T-helper 22 cell (primary cell): Measurements from ENCODE around the gene CNGA4.

ENCODE experiments used
- DNase-seq: peaks from one replicate; pipeline ENCODE4 v3.0.0-alpha.2; 2020; ENCODE audit warnings: low read depth

Gene CNGA4, protein sequence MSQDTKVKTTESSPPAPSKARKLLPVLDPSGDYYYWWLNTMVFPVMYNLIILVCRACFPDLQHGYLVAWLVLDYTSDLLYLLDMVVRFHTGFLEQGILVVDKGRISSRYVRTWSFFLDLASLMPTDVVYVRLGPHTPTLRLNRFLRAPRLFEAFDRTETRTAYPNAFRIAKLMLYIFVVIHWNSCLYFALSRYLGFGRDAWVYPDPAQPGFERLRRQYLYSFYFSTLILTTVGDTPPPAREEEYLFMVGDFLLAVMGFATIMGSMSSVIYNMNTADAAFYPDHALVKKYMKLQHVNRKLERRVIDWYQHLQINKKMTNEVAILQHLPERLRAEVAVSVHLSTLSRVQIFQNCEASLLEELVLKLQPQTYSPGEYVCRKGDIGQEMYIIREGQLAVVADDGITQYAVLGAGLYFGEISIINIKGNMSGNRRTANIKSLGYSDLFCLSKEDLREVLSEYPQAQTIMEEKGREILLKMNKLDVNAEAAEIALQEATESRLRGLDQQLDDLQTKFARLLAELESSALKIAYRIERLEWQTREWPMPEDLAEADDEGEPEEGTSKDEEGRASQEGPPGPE

DNA sequence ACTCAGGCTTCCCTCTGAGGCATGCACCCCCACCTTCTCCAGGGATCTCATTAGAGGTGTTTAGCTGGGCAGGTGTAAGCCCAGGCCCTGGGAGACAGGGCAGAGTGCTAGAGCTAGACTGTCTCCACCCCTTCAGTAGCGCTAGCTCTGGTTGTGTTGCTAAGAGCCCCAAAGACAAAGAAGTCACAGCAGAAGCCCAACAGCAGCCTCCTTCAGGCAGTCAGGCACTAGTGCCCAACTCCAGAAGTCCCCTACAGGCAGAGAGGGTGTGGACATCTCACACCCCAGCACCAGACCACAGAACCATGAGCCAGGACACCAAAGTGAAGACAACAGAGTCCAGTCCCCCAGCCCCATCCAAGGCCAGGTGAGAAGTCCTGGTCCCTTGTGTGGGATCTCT lies at the start of gene CNGA4:
TSS of gene CNGA4 (plus strand) at position 188 of the 400 bp plus-strand sequence. CDS start at position 306, 118 bp downstream.
- no peak for DNase-seq

DNA sequence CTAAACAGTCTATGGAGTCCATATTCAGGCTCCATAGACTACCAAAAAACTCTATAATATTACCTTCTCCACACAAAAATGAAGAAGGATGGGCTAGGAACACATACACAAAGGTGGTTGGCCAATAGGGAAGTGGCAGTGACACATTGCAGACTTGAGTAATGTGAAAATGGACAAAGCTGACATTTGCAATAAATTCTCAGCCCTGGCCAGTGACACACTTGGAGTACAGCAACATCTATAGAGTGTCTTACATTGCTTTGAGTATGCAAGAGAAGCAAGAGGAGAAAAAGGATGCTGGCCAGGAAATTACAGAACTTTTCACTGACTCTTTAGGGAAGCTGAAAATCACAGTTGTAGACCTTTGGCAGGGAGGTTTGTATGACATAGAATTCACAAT lies 47.1 kb upstream of the CNGA4 start:
- DNase-seq, result no peak

DNA sequence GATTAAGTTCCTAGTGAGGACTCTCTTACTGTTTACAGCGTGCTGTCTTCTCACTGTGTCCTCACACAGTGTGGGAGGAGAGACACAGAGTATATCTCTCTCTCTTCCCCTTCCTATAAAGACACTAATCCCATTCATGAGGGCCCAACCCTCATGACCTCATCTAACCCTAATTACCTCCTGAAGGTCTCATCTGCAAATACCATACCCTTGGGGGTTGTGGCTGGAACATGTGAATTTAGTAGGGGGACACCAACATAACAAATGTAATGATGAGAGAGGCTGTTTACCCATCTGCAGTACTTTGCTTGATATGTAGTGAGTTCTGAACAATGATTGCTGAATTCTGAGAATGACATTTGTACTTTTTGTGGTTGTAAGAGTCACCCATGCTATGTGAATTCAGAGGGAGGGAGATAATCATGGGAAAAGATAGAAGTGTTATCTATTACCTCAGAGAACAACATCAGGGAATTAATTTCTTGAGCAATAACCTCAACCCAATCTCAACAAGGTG lies 44.8 kb upstream of the CNGA4 start:
- DNase-seq, result no peak

DNA sequence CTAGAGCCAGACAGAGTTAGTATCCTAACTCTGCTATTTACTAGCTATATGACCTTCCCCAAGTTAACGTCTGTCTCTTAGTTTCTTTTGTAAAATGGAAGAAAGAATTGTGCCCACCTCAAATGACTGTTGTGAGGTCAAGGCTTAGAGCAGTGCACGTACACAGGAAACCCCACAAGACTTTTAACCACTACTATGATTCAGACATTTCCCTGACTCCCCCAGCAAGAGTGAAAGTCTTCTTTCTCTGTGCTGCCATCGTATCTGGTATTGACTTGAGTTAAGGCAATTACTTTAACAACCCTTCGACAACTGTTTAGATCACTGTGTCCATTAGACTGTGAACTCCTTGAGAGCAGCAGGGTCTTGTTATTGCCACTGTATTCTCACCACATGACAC lies 42.5 kb upstream of the CNGA4 start:
- DNase-seq, result no peak

DNA sequence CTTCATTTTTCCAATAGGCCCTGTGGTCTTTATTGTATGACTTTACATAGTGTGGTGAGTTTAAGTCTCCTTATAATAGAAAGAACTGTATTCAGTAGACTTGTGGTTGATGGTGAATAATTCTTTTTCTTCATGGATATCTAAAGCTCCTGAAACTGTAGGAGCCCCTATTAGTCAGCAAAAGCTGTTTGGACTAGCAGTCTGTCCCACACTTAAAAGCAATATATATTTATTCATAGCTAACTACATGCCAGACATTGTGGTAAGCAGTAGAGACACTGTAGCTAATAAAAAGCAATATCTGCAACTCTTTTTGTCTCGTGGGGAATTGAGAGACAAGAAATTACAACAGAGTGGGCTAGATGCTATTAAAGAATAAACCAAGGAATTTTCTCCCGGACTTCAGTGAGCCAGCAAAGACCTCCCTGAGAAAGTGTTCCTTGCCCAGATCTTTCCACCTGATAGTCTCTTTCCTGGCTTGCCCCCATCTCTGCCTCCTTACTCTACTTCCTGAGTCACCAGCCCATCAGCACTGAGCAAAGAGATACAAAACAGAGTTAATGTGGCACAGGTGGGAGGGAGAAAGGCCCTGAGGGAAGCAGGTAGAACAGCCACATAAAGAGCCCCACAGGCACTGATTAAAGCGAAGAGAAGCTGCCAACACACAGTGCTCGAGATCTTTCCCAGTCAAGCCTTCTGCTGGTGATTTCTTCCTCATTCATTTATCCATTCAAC lies 41.3 kb upstream of the CNGA4 start:
- no peak for DNase-seq

DNA sequence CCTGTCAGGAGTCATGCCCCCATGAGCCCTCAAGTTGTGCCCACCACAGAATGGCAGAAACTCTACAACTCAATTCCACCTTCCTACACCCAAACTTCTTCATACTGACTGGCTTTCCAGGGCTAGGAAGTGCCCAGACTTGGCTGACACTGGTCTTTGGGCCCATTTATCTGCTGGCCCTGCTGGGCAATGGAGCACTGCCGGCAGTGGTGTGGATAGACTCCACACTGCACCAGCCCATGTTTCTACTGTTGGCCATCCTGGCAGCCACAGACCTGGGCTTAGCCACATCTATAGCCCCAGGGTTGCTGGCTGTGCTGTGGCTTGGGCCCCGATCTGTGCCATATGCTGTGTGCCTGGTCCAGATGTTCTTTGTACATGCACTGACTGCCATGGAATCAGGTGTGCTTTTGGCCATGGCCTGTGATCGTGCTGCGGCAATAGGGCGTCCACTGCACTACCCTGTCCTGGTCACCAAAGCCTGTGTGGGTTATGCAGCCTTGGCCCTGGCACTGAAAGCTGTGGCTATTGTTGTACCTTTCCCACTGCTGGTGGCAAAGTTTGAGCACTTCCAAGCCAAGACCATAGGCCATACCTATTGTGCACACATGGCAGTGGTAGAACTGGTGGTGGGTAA lies 39.6 kb upstream of the CNGA4 start, which contains the start of gene OR52W1:
TSS of gene OR52W1 (plus strand) at position 51 of the 637 bp plus-strand sequence. CDS start at position 51, 0 bp downstream.
- no peak for DNase-seq

DNA sequence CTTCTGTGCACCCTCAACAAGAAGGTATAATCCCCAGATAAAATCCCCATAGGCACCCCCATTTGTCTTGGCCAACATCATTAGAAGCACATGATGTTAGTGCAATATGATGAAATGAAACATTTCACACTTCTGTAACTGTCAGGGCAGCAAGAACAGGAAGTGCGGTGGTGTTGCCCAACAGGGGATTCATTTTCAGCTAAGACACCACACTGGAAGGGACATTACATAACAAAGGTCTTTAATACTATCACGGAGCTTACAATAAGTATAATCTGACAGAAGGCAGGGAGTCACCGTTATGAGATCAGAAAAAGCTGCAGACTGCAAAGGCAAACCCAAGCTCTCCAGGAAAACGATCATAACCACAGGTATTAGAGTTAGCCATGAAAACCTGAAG lies 37.9 kb upstream of the CNGA4 start:
- DNase-seq, result no peak

DNA sequence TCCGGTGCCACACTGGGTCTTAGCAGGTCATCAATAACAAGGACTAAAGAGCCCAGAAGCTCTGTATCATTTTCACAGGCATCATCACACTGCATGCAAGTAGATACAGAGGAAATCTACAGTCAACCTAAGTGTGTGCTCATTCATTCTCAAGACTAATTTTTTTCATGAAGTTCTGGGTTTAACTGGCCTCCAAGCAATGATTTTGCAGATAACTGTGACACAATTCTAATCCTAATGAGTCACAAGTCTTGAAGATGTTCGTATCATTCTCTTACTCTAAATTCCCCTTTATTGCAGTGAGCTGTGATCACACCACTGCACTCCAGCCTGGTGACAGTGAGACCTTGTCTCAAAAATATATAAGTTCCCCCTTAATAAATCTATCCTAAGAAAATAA lies 37.4 kb upstream of the CNGA4 start:
- DNase-seq, result no peak

DNA sequence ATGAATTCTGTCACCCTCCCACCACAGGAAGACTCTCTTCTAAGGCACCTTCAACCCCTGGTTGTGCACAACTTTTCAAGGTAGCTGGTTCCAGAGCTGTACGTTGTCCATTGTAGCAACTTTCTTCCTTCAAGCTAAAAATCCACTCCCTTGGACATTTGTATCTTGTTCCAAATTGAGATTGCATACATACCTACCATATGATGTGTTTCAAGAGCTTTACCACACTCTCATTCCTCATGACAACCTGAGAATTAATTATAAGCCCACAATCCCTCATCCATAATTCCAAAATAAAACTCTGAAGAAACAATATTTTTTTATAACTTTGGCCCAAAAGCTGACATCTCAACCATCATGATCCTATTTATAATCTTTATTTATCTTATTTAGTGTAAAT lies 36.8 kb upstream of the CNGA4 start:
- DNase-seq, result no peak

DNA sequence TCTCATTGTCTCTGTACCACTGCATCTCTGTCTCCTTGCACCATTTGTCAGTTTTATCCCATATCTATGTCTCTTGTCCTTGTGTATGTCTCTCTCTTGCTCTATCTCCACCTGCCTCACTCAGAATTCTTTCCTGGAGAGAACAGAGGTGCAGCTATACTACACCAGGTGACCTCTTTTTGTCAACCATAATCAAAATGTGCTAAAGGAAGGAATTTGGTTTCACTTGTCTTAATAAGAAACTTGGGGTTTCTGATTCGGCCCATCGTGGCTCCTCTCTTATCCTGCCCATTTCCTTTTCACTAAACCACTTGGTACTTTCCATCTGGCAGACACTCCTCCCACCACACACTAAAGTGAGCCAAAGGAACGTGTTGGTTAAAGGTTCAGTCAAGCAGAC lies 35.6 kb upstream of the CNGA4 start:
- no peak for DNase-seq

DNA sequence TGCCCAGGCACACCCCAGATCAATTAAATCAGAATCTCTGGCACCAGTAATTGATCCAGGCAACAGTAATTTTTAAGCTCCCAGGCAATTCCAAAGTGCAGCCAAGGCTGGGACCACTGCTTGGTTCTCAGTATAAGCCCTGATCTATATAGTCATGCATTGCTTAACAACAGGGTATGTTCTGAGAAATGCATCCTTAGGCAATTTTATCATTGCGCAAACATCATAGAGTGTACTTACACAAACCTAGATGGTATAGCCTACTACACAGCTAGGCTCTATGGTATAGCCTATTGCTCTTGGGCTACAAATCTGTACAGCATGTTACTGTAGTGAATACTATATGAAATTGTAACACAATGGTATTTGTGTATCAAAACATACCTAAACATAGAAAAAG lies 34.2 kb upstream of the CNGA4 start:
- no peak for DNase-seq

DNA sequence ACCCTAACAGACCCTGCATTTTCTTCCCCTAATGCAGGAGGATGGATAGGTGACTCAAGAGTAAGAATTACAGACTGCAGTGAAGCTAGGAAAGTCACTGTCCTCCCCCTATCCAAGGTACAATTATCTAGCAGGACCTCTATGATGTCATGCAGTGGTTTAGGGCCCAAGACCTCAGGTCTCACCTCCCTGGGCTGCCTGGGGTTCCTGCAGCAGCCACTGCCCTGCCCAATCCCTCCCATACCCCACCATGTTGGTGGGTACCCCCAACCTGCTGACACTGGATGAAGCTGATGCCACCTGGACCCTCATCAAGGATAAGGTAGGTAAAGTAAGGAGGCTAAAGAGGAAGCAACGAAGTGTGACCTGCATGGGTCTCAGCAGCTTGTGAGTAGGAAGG lies 33.5 kb upstream of the CNGA4 start, which contains the start of gene C11orf42:
TSS of gene C11orf42 (plus strand) at position 192 of the 400 bp plus-strand sequence. CDS start at position 251, 59 bp downstream.
- DNase-seq, result no peak

DNA sequence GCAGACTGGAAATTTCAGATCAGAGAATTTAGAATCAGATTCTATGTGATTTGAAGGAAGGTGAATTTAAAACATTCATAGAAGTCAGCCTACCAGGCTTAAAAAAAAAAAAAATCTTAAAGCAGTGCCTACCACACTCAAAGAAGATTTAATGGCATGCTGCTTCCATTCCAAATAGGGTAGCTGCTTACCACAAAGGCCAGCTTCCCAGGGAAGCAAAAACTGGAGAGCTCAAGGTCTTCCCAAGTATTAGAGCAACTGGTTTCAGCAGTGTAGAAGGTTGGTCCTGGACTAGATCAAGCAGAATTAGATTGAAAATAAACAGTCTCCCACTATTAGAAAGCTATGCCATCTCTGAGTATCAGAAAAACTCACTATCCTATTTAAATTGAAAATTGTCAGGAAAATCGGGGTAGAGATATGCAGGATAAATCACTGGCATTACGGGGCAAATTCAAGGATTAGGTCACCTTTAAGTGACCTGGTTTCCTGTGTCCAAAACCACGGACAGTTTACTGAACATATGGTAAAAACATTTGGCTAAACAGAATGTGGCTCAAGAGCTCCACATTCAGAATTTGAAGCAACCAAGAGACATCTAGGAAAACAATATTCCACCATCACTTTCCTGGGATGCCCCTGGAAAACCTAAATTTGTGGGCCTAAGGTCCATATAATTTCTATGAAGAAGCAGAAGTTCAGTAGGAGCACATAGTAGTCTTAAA lies 32.3 kb upstream of the CNGA4 start:
- DNase-seq, result no peak

DNA sequence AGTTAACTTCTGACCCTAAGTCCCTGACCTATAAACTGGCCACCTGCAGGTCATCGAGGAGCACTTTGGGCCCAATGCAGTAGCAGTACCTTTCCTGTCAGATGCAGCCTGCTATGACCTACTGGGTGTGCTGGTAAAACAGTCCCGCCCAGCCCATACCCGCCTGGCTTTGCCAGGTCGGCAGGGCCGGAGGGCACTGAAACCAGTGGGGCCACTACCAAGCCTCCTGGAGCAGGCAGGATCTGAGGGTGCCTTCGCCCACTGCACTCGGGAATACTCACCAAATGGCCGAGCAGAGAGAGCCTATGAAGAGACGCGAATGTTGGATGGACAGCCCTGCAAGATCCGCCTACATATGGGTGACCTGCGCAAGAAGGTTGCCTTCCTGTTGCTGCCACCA lies 29.1 kb upstream of the CNGA4 start:
- DNase-seq, result no peak

DNA sequence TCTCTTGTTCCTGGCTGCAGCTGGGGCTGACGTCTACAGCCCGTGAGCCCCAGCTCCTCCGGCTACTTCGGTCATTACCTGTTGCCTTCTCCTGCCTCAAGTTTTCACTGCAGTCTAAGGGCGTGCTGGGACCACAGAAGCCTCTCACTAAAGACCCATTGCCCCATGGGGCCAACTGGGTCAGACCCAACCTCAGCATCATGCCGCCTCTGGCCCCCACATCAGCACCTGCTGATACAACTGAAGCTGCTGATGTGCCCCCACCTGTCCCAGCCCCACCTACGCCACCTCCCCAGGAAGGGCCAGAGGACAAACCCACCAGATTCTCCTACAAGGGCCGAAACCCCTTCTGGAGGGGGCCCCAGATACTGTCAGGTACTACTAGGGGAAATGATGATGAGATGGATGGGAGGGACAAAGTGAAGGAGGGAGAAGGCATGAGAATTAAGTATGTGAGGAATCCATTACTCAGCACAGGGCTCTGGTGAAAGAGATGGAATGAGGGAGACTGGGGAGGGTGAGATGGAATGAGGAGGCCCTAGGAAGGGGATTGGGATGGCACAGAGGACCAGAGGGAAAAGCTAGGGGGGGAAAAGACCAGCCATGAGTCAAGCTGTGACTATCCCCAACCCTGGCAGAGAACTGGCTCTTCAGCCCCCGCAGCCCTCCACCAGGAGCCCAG lies 28.5 kb upstream of the CNGA4 start:
- DNase-seq, result no peak

DNA sequence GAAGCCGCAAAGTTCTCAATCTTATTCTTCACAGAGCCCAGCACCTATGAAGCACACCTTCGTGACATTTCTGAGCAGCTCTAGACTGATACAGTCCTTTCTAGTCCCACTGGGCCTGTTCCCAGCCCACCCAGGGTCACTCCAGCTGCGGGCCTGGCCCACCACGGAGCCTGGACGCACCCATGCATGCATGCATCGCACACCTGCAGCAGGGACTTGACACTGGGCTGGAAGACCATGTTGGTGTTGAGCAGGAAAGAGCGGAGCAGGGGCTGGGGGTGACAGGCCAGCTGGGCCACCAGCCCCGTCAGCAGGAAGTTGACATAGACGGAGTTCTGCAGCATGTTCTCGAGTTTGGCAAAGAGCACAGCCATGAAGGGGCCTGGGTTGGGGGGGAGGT lies 24.4 kb upstream of the CNGA4 start:
- DNase-seq, result no peak

DNA sequence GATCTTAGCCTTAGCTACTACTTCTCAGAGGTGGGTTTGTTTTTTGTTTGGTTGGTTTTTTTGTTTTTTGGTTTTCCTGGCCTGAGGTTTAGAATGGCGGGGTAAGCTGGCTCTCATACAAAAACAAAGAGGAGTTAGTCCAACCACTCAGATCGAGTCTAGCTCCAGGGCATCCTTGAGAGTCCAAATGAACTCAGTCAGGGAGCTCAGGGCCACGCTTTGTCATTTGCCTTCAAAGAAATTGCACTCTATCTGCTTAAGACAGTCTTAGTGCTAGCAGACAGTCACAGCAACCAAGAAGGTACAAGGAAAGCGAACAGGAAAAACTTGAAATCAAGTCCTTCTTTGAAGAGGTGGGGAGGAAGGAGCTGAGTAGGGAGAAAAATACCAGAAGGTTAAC lies 22.4 kb upstream of the CNGA4 start:
- DNase-seq, result no peak

DNA sequence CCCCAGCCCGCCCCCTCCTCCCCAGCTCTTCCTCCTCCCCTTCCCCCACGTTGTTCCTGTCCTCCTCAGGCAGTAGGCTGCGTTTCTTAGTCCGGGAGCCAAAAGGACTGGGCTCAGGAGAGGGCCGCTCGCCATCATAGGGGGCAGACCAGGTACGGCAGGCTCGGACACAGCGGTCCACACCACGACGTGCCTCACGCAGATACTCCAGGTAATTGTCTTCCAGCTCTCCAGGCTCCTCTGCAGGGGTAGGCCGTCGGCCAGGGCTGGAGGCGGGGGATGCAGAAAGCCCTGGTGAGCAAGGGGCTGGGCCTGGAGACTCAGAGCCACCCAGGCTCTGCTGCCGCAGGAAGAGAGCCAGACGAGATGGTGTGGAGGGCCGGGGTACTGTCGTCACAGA lies 21.2 kb upstream of the CNGA4 start:
- no peak for DNase-seq

DNA sequence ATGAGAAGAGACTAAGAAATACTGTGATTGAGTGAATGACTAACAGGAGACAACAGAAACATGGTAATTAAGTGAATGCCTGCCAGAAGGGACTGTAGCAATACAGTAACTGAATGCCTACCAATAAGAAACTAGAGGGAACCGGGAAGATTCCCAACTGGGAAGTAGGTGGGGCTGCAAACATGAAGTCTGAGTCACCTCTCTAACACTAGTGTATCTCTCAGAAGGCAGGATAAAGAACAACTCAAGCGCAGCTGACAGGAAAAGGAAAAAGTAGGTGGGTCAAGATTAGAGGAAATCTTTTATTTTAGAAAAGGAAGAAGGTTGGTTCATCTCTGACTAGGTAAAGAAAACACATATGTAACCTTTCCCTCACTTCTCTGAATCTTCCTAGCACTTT lies 19.5 kb upstream of the CNGA4 start:
- DNase-seq, result no peak

DNA sequence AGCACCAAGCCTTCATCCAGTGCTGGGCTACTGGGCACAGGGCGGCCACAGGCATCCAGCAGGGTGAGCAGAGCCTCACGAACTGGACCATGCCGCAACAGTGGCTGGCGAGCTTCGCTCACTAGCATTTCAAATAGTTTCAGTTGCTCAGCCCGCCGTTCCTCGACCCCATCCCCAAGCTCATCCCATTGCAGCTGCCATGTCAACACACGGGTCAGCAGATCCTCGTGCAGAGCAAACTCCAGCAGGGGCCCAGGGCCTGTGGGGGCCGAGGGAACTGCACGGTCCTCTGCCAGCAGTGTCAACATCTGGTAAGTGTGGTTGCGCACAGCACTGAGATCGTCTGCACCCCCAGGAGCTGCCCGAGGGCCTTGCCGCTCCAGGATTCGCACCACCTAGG lies 15.0 kb upstream of the CNGA4 start:
- DNase-seq, result no peak

DNA sequence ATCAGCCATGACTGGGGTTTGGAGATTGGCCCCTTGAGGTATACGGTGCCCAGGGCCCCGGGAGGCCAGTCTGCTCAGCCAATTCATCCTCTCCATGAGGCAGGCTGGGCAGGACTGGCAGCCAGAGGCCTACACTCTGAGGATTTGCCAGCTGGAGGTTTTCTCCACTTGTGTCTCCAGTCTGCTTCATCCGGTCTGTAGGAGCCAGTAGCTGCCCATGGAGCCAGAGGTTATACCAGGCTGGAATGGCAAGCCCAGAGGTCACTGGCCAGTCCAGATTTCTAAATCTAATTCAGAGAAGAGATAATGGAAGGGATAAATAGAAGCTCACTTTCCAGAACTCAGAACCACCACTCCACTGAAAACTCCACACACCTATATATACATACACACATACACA lies 14.5 kb upstream of the CNGA4 start:
- DNase-seq, result no peak
